ENCODE measurements around the gene ST6GALNAC6. TPM values are rescaled to one million over a fixed set of nuclear protein-coding genes. Genes with fewer than 3 reads are reported as not detected.
A peak's percentile ranks its signal among the peaks of the same experiment; 100 is the strongest.

The ST6GALNAC6 gene
- total RNA-seq, 1 donor from 2014 or later = 48.4 TPM

DNA sequence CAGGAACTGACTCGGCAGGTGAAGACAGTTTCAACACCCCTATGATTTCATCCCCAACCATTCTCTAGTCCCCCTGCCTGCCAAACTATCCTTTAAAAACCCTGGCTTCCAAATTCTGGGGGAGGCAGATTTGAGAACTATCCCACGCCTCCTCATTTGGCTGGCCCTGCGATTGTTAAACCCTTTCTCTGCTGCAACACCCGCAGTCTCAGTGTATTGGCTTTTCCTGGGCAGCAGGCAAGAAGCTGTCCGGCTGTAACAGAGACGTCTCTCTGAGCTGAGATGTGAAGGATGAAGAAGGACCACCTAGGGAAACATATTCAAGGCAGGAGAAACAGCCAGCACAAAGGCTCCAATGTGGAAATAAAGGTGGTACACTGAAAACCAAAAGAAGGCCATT is 6.6 kb downstream of the ST6GALNAC6 start:
- Histone ChIP-seq H3K9me3 (replicated peaks) (peaks cover 19% of the 10 kb centered on the region), H3K36me3 (peaks cover 78% of the 10 kb centered on the region), H3K27ac (replicated peaks) (no peak overlapping the region), H3K27me3 (ENCODE audit: low read depth) (no peaks in the 10 kb centered on the region), H3K4me1 (peaks cover 22% of the 10 kb centered on the region), H3K4me3 (no peak overlapping the region)
- TF ChIP-seq, protein P1, sequence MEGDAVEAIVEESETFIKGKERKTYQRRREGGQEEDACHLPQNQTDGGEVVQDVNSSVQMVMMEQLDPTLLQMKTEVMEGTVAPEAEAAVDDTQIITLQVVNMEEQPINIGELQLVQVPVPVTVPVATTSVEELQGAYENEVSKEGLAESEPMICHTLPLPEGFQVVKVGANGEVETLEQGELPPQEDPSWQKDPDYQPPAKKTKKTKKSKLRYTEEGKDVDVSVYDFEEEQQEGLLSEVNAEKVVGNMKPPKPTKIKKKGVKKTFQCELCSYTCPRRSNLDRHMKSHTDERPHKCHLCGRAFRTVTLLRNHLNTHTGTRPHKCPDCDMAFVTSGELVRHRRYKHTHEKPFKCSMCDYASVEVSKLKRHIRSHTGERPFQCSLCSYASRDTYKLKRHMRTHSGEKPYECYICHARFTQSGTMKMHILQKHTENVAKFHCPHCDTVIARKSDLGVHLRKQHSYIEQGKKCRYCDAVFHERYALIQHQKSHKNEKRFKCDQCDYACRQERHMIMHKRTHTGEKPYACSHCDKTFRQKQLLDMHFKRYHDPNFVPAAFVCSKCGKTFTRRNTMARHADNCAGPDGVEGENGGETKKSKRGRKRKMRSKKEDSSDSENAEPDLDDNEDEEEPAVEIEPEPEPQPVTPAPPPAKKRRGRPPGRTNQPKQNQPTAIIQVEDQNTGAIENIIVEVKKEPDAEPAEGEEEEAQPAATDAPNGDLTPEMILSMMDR (IDR thresholded peaks at IDR 0.05; ENCODE audit: borderline replicate concordance) = no peak
- intact Hi-C loops (cut with micrococcal nuclease) = no loop called here
- DNase-seq = no peak

DNA sequence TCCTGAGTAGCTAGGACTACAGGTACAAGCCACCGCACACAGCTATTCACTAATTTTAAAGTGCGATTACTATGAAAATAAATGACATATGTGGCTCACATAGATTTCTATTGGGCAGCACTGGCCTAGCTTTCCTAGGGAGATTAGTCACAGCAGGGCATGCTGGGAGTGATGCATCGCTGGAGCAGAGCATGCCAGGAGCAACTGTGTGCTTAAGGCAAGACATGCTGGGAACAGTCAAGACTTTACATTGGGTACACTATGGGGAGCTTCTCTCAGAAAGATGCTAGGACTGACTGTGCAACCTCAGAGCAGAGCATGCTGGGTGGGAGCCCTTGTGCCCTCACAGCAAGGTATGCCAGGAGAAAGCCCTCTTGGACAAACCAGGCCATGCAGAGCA is 9.3 kb downstream of the ST6GALNAC6 start:
- H3K4me3 ChIP-seq = no peak overlapping the region
- intact Hi-C loops (cut with micrococcal nuclease) = no loop called here
- peaks cover 93% of the 10 kb centered on the region for H3K36me3 ChIP-seq
- H3K9me3 ChIP-seq (replicated peaks) = peaks cover 17% of the 10 kb centered on the region
- H3K27ac ChIP-seq (replicated peaks) = no peak overlapping the region
- DNase-seq = no peak
- peaks cover 15% of the 10 kb centered on the region for H3K4me1 ChIP-seq
- H3K27me3 ChIP-seq (ENCODE audit: low read depth) = no peaks in the 10 kb centered on the region
- TF ChIP-seq, protein P1 (IDR thresholded peaks at IDR 0.05; ENCODE audit: borderline replicate concordance) = no peak

DNA sequence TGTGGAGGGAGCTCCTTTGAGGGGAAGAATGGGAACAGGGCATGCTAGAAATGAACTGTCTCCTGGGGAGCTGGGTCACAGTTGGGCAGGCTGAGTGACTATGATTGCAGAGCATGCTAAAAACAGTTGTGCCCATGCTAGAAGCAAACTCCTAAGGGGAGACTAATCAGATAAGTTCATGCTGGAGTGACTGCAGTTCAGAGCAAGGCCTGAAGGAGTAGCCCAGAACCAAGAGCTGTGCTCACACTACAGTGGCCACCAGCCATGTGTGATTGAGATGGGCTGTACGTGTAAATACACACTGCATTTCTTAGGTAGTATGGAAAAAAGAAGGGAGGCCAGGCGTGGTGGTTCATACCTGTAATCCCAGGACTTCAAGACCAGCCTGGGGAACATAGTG is 11.6 kb downstream of the ST6GALNAC6 start:
- Histone ChIP-seq H3K27me3 (ENCODE audit: low read depth) (no peaks in the 10 kb centered on the region), H3K27ac (replicated peaks) (no peak overlapping the region), H3K4me3 (no peak overlapping the region), H3K36me3 (peaks cover 71% of the 10 kb centered on the region), H3K4me1 (peaks cover 34% of the 10 kb centered on the region), H3K9me3 (replicated peaks) (peaks cover 4% of the 10 kb centered on the region)
- TF ChIP-seq, protein P1 (IDR thresholded peaks at IDR 0.05; ENCODE audit: borderline replicate concordance) = no peak
- intact Hi-C loops (cut with micrococcal nuclease) = no loop called here
- DNase-seq = no peak

DNA sequence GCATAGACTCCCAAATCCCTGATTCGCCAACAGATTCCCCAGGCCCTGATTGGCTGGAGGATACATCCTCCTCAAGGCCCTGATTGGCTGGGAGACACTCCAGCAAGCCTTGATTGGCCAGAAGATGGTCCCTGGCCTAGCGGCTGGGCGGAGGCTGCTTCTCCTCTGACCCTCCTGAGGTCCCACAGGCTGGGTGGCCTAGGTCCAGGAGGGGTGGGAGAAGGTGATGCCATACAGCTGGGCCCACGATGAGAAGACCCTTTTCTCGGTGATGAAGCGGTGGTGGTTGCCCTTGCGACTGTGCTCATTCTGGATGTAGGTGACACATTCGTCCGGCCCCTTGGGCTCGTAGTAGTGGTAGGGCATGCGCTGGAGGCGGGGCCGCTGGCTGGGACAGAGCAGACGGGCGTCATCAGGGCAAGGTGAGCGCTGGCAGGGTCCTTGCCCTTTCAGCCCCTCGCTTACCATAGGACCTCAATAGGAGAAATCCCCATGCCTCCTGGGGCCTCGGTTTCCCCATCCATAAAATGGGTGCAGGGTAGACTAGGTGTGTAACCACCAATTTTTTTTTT is 12.9 kb downstream of the ST6GALNAC6 start:
- Histone ChIP-seq H3K27ac (replicated peaks) (no peak overlapping the region), H3K27me3 (ENCODE audit: low read depth) (no peaks in the 10 kb centered on the region), H3K4me1 (peaks cover 44% of the 10 kb centered on the region), H3K9me3 (replicated peaks) (no peaks in the 10 kb centered on the region), H3K36me3 (peaks cover 59% of the 10 kb centered on the region), H3K4me3 (no peak overlapping the region)
- TF ChIP-seq, protein P1 (IDR thresholded peaks at IDR 0.05; ENCODE audit: borderline replicate concordance) = no peak
- DNase-seq = no peak
- intact Hi-C loops (cut with micrococcal nuclease) = no loop called here

DNA sequence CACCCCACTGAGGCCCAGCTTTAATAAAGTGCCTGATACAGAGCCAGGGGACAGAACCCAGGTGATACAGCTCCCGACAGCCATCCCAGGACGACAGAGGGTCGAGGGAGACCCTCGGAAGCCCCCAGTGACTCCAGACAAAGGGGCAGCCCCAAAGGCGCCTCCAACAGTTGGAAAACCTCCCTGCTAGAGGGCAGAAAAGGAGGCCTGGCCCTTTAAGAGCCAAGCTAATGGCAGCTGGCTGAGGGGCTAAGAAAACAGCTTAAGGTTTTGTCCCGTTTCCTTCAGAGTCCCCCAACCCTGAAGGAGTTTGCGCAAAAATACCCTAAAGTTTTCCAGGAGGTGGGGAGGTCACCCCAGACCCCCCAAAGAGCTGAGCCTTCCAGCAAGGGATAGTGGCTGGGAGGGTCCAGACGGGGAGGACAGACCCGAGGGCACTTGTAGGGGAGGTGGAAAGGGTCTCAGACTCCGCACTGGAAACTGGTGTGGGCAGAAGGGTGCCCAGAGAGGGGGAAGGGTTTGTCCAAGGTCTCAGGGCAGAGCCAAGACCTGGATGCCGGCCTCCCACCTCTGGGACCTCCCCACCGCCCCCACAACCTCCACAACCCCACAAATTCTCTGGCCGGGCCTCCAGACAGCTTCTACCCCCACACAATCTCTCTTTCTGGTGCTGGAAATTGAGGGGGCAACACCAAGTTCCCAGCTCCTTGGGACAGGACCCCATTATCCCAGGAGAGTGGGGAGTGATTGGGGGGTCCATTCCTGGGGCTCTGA is 13.7 kb downstream of the ST6GALNAC6 start:
- peaks cover 44% of the 10 kb centered on the region for H3K4me1 ChIP-seq
- DNase-seq = no peak
- H3K9me3 ChIP-seq (replicated peaks) = no peaks in the 10 kb centered on the region
- intact Hi-C loops (cut with micrococcal nuclease) = no loop called here
- peaks cover 52% of the 10 kb centered on the region for H3K36me3 ChIP-seq
- no peak overlapping the region for H3K4me3 ChIP-seq
- TF ChIP-seq, protein P1 (IDR thresholded peaks at IDR 0.05; ENCODE audit: borderline replicate concordance) = no peak
- H3K27ac ChIP-seq (replicated peaks) = peak overlapping the region; percentile 57
- H3K27me3 ChIP-seq (ENCODE audit: low read depth) = no peaks in the 10 kb centered on the region
